Ovary (tissue), 3 donors: ENCODE measurements around the gene ABHD13.

Source experiments
- CTCF ChIP-seq, 3 donors: fragments of 450-650 bp in 2 of 3; fragments of 200-600 bp in 1 of 3; IDR thresholded peaks; one replicate each; pipeline versions ENCODE4 v1.5.1 to v1.8.0; 2016 to 2022; ENCODE audit warnings: antibody characterized with exemption in 3 of 3, mild to moderate bottlenecking in 1 of 3
- POLR2A ChIP-seq: fragments of 450-650 bp; IDR thresholded peaks from one replicate; pipeline ENCODE4 v1.6.1; 2017; ENCODE audit warnings: antibody characterized with exemption, mild to moderate bottlenecking, moderate library complexity
- donor health status: DM: no; HTN: no; CAD: no.

- TF ChIP-seq CTCF (IDR thresholded peaks at IDR 0.05) (no peak), POLR2A (no peak)
These were observed 54.1 kb downstream of the ABHD13 start for GRCh38 chr13:108272333-108272732.
